ENCODE measurements around the gene FRMD4B.
"Not testable (repeated sequence)": the region's sequence is repeated elsewhere in the genome, so short reads cannot be mapped to it uniquely, and the experiment has no call there.

Gene FRMD4B

DNA sequence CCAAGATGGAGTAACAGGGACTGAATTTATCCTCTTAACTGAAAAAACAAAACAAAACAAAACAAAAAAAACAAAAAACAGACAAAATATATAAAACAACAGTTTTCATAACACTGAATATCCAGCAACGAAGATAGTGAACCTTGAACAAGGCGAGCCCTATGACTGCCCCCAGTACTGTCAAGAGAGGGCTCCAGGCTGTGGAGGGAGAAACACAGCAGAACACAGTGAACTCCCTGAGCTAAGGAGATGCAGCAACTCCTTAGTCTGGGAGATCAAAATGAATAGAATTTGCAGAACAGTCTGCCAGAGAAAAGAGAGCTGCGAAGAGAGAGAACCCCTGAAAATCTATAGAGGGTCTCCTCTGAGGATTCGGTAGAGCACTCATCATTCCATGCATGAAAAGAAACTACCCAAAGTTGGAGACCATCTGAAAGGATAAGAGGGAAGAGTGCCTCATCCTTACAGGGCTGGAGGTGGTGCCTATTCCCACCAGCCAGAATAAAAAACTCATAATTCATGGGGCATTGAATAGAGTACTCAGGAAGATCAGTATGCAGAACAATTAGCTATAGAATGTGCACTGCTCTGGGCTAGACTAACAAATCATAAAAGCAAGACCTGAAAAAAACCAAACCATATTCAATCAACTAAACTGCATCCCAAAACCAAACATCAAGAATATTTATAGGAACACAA, 101.8 kb downstream of the FRMD4B start:
- no peak for DNase-seq (ENCODE audit: low spot score)

DNA sequence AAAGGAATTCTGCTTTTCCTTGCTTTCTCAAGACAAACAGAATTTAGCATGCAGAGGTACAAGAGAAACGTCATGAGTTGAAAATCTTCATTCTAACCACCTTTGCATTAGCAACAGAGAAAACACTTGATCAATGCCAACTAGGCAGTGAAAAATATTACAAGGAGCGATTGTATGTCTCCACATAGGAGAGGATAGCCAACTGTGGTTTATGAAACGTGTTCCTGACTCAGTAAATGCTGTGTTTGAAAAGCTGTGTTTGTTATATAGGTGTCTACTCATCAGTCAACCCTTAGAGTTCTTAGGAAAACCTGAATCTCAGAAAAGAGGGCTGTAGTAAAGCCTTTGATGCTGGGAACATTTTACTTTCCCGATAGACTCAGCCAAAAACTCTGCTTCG, 102.4 kb downstream of the FRMD4B start:
- no peak for DNase-seq (ENCODE audit: low spot score)

DNA sequence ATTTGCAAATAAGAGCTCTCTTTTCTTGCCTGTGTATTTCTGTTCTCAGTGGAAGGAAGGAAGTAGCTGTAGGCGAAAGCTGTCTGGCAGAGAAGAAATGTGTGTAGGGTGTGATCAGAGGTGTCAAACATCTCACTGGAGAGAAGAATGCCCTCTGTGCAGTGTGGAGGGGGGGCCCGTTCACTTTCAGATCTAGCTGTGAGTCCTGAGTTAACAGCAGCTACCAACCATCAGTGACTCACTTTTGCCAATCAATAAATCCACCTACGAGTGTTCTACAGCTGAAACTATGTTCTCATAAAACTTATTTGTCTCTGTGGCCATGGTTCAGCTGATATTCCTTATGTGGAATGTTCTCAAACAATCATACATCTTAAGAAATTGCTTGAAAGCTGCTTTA, 103.7 kb downstream of the FRMD4B start:
- DNase-seq (ENCODE audit: low spot score): no peak

DNA sequence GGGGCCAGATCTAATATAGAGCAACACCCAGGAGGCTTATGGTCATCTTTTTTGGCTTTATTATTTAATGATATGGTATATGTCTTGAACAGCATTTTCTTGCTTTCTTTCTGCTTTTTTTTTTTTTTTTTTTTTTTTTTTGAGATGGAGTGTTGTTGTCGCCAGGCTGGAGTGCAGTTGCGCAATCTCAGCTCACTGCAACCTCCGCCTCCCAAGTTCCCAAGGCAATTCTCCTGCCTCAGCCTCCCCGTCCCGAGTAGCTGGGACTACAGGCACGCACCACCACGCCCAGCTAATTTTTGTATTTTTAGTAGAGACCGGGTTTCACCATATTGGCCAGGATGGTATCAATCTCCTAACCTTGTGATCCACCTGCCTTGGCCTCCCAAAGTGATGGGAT, 108.5 kb downstream of the FRMD4B start:
- not testable (repeated sequence) for DNase-seq (ENCODE audit: low spot score)

DNA sequence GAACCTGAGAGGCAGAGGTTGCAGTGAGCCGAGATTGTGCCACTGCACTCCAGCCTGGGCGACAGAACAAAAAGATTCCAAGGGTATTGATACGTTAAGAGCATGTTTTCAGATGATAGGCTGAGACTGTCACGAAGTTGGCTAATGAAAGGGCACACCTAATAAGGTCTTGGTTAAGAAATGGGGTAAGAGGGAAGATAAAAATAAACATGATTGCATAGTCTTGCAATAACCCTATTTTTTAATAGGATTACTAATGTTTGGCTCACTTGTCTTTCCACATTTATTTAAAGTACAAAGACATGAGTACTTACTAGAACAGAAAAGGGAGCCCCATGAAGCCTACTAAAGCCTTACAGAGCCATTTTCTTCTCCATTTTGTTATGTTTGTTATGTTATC, 109.0 kb downstream of the FRMD4B start:
- DNase-seq (ENCODE audit: low spot score): no peak

DNA sequence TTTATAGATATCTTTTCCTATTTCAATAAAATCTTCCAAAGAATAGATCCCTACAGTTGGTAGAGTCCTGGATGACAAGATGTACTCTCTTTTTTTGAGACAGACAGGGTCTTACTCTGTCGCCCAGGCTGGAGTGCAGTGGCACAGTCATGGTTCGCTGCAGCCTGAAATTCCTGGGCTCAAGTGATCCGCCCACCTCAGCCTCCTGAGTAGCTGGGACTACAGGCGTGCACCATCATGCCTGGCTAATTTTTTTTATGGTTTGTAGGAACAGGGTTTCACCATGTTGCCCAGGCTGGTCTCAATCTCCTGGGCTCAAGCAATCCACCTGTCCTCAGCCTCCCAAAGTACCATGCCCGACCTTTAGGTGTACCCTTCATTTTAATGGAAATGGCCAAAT, 109.7 kb downstream of the FRMD4B start:
- DNase-seq (ENCODE audit: low spot score): not testable (repeated sequence)

DNA sequence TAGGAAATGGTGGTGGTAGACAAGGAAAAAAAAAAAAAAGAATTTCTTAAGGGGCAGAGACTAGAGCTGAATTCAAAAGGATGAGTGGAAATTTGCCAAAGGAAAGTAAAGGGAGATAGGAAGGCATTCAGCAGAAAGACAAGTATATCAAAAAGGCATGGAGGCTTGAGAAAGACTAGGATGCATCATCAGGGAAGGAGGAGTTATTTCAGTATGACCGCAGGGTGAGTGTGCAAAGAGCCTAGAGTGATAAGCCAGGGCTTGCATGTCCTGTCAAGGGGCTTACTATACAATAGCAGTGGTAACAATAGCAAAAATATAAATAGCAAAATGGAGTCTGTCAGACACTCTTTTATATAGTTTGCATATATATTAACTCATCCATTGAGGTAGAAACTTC, 112.0 kb downstream of the FRMD4B start:
- DNase-seq (ENCODE audit: low spot score): no peak

DNA sequence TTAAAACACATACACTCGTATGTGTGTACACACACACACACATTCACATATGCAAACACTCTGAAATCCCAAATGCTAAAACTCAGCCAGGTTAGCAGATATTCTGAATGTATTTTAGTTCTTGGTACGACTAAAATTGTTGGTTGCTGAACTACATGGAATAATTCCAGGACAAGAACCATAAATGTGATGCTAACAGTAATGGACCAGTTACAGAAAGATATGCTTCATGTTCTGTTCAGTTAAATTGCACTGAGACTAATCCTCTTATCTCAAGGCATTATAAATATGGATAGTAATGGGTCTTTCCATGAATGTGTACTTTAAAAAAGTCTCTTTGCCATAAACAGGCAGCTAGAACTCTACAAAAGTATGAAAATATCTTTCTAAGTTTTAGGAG, 113.3 kb downstream of the FRMD4B start:
- no peak for DNase-seq (ENCODE audit: low spot score)

DNA sequence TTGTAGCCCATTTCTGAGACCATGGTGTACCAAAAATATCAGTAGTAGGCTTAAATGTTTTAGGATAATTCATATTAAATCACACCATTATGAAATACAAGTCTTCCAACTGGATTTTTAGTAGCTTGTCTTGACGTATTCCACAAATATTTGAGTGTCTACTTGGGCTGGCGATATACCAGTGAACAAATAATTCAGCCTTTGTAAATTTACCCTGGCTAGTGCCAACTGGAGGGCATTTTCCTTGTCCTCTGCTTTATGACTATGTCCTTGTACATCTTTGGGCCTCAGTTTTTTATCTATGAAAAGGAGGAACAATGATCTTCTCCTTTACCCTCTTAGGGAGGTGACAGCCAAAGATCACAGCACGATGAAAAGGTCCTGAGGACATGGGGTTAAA, 114.8 kb downstream of the FRMD4B start:
- DNase-seq (ENCODE audit: low spot score): no peak

DNA sequence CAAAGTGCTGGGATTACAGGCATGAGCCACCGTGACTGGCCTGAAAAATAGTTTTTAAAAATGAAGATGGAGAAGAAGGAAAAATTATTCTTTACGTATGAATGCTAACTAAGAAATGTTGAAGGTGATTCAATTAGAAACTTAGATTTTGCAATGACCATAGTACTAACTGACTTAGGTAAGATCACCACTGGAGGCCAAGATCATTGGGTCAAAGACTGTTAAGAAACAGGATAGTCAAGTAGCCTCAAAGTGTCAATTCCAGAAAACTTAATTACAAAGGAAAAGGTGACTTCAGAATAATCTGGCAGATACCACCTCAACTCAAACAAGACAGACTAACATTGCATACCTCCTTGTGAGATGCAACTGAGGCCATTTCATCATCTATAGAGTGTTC, 119.3 kb downstream of the FRMD4B start:
- DNase-seq (ENCODE audit: low spot score): no peak

DNA sequence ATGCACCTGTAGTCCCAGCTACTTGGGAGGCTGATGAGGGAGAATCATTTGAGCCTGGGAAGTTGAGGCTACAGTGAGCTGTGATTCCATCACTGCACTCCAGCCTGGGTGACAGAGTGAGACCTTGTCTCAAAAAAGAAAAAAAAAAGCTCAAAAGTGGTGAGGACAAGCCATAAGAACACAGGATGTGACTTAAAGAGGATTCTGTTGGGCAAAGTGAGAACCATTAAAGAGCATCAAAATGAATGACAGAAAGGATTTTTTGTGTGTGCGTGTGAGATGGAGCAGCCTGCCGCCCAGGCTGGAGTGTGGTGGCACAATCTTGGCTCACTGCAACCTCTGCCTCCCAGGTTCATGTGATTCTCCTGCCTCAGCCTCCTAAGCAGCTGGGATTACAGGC, 119.8 kb downstream of the FRMD4B start:
- not testable (repeated sequence) for DNase-seq (ENCODE audit: low spot score)

DNA sequence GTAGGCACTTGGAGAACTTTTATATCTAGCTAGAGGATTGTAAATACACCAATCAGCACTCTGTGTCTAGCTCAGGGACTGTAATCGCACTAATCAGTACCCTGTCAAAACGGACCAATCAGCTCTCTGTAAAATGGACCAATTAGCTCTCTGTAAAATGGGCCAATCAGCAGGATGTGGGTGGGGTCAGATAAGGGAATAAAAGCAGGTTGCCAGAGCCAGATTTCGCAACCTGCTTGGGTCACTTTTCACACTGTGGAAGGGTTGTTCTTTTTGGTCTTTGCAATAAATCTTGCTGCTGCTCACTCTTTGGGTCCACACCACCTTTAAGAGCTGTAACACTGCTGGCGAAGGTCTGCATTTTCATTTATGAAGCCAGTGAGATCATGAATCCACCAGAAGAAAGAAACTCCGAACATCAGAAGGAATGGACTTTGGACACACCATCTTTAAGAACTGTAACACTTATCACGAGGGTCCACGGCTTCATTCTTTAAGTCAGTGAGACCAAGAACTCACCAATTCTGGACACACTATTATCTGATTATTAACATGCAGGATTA, 125.0 kb downstream of the FRMD4B start:
- DNase-seq (ENCODE audit: low spot score): not testable (repeated sequence)

DNA sequence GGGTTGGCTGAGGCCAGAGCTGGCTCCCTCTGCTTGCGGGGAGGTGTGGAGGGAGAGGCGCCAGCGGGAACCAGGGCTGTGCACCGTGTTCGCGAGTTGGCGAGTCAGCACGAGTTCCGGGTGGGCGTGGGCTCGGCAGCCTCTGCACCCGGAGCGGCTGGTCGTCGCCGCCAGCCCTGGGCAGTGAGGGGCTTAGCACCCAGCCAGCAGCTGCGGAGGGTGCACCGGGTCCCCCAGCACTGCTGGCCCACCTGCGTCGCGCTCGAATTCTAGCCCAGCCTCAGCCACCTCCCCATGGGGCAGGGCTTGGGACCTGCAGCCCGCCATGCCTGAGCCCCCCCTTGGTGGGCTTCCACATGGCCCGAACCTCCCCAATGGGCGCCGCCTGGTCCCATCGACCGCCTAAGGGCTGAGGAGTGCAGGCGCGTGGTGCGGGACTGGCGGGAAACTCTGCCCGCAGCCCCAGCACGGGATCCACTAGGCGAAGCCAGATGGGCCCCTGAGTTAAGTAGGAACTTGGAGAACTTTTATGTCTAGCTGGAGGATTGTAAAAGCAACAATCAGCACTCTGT, 125.6 kb downstream of the FRMD4B start:
- no peak for DNase-seq (ENCODE audit: low spot score)

DNA sequence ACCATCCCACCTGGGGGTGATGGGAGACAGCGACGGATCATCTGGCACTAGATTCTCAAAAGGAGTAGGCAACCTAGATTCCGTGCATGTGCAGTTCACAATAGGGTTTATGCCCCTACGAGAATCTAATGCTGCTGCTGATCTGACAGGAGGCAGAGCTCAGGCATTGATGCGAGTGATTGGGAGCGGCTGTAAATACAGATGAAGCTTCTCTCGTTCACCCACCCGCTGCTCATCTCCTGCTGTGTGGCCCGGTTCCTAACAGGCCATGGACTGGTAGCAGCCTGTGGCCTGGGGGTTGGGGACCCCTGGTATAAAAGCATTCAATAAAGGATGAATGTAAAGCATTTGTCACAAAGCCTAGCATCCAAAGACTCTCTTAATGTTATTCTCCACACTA, 126.8 kb downstream of the FRMD4B start:
- DNase-seq (ENCODE audit: low spot score): no peak

DNA sequence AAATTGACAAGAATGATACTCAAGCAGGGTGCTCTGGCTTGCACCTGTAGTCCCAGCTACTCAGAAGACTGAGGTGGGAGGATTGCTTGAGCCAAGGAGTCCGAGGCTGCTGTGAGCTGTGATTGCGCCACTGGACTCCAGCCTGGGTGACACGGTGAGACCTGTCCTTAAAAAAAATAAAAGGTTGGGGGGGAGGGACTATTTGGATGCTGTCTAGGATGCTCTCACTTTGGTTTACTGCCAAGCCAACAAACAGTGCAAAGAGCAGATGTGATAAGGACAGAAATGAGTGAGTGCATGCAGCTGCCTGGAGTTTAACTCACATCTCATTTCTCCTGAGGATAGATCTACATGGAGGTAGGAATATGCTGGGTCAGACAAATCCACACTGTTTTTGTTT, 130.0 kb downstream of the FRMD4B start:
- no peak for DNase-seq (ENCODE audit: low spot score)

DNA sequence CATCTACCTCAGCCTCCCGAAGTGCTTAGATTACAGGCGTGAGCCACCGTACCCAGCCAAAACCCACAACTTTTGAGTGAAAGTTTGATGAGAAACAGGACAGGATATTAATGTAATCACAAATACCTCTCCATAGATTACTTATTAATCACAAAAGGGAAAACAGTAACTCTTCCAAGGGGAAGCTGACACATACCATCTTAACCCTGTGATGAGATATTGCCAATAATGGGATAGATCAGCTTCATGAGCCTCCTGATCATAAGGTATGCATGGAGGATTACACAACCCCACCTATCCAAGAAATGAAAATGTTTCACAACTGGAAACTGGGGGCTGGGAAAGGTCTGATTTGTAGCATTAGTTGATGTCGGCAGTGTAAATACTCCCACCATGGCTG, 131.5 kb downstream of the FRMD4B start:
- DNase-seq (ENCODE audit: low spot score): no peak

DNA sequence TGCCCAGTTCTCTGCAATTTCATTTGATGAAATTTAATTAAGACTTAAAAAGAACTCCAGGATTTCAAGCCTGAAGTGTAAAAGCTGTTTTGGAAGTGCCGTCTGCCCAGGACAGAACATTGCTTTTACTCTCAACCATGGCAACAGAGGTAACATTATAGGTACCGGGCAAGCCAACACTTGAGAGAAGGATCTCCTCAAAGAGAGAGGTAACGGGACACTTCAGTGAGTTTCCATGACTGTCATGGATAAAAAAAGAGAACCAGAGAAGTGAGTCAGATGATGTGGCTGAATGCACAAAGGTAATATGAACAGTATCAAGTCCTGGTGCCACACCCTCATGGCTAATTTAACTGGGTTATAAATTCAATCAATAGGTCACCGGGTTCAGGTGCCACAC, 133.3 kb downstream of the FRMD4B start:
- DNase-seq (ENCODE audit: low spot score): no peak

DNA sequence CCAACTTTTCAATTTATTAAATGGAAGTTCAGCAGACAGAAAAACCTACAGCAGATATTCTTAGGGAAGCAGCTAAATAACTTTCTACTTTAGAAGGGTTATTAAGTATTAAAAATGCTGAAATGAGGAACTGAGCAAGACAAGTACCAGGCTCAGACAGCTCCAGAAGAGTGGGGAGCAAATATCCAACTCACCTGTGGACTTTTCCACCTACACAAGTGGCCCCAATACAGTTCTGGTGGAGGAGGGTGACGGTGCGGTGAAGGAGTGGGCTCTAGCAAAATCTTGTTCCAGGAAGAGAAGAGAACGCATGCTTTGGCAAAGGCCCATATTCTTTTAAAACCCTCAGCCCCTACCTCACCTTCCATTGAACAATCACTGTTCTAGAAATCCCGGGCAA, 133.7 kb downstream of the FRMD4B start:
- no peak for DNase-seq (ENCODE audit: low spot score)

DNA sequence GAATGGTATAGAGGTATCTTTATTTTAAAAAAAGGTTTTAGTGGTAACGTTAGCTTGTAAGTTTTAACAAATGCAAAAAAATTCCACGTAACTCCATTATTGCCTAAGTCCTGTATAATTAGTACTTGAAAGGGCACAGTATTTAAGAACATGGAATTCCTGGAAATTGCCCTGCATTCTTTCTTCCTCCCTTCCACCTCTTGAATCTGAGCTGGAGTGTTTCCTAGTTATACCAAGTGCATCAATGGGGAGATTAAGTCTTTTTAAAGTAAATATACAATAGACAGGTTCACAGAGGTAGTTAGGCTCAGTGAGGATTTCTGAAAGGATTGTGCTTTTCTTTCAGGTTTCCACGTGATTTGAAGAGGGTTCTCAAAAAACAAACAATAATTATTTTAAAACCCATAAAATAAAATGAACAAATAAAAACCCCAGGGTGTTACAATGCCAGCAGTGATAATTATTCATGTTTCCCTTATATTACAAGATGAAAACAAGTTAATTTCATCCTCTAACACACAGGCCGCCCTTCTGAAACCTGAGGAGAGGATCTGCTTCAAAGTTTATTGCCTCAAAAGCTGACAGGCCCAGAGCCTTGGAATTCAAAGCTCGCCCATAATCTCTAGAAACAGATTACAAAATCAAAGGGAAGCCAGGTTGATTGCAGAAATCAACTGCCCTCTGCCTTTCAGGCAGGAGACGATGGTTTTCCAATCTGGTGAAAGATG, 134.6 kb downstream of the FRMD4B start:
- no peak for DNase-seq (ENCODE audit: low spot score)

DNA sequence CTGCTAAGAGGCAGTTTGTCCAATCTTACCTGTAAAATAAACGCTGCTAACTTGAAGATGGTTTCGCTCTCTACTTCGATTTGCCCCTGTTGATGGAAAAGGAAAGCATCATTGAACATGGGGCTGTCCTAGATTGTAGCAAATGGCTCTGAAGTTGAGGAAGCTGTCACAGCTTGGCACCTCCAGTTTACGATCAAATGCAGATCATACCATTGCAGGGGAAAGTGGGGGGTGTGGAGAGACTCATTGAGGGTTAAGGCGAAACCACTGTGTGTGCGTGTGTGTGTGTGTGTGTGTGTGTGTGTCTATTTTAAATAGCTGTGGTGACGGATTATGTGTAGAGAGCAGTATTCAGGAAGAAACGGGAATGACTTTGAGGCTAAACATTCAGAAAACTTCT, 135.9 kb downstream of the FRMD4B start:
- DNase-seq (ENCODE audit: low spot score): no peak

DNA sequence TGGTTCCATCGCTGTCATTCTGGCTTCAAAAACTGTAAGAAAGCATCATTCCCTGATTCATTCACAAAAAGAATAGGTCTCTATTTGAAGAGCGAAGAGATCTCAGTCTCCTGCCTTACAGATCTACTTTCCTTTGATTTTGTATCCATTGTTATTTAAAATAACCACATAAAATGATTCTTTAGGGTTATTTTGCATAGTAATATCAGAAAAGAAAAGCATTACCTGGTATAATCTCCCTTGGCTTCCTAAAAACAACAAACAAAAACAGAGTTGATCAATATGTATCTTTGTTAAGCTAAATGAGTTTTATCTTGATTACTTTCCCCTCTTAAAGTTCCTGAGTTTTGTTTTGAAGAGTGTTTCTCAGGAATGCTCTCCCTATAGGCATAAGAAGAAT, 136.9 kb downstream of the FRMD4B start:
- DNase-seq (ENCODE audit: low spot score): no peak

DNA sequence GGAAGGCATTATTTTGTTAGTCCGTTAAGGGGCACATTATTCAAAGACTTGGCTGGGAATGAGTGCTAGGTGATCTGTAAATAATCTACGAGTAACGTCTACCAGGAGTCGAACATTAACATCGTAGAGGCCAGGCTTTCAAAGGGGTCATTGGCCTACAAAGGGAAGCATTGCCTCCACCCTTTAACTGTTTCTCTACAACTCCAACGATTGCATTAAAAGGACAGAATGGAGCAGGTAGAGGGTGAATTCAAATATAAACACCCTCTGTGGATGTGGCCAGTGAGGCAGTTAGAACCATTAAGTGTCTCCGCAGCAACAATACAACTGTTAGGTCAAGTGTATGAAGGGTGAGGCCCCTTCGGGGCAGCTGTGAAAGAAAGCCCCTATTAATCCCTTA, 137.5 kb downstream of the FRMD4B start:
- no peak for DNase-seq (ENCODE audit: low spot score)

DNA sequence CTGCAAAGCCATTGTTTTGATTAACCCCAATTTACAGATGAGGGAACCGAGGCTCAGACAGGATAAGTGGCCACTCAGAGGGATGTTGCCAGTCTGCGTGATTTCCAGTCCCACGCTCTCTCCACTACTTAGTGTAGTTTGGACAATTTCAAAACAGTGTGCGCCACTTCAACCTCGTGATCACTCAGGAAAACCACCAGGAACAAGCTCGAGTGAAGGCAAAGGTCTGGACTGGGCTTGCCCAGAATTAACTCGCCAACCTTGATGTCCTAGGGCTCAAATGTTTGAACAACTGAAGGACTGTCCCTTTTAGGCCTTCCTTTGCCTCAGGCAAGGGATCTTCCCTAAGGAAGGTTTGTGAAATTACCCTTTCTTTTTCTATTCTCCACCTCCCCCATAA, 139.3 kb downstream of the FRMD4B start:
- DNase-seq (ENCODE audit: low spot score): no peak
